Measurements from ENCODE around the gene SORCS1.

The SORCS1 gene

DNA sequence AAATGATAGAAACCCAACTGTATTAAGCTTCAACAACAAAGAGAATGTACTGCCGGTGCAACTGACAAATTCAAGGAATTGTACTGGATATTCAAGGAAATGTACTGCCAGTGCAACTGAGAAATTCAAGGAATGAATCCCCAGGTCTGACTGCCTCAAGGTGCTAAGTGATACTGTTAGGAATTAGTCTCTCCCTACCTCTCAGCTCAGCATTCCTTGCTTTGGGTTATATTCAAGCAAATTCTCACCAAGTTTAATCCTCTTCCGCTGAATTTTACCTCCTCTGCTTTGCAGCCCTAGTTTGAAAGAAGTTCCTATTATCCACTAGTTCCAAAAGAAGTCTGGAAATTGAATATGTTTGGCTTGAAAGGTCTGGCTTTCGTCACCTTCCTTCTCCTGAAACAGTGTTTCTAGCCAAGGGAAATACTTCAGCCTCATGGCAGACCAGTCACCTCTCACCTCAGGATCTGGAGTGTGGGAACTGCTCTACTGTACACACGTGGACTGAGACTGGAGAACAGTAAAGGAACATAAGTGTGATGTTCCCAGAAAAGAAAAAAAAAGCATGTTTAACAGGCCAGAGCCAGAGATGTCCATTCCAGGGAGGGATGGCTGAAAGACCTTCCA is 60.4 kb downstream of the SORCS1 start:
- DNase-seq (ENCODE audit: low read depth in 3 of 3) = no peak

DNA sequence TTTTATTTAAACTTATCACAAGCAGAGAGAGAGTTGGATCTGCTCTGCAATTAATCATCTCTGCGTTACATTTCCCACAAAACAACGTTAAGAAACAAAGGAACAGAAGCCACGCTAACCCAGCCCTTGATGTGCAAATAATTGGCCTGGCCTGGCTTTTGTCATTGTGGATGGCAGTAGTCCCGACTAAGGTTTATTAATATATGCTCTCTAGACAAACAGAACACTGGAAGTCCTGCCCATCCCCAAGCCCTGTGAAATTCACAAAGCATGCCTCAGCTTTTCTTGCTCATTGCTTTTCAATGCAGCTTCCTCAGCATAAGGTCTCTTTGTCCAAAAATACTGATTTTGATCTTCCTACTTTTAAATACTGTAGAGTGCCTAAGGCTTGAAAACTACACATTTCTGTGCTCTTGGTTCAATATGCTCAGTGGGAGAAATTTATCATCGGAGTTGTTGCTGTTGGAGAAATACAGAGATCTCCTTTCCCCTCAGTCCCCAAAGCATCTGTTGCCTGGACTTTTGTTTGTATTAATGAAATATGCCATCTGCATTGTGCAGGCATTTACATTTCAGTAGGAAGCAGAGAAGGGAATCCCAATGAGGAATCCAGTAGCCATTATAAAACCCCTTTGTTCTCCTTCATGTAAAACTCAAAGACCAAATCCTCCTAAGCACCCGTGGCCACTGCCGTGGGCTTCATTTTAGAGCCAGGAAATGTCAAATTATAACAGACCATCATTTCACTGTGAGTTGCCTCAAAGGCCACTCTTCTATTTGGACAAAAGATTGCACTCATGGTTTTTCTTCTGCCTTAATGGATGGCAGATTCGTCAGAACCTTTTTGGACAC is 61.1 kb downstream of the SORCS1 start:
- DNase-seq (ENCODE audit: low read depth in 3 of 3) = no peak

DNA sequence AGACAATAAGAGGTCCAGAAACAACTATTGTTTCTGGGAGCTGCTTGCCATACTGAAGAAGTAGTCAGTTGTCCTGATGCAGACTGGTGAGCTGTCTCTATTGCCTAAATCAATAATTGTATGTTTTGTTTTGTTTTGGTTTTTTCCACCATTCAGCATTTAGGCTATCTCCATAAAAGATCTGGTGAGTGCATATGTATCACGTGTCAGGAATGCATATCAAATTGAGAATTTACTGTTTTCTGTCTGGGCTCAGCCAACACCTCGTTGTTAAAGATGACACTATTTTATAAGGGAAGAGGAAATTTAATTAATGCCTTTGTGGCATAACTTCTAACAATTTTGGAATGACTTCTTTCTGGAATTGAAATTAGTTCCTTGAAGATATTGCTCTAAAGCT is 66.2 kb downstream of the SORCS1 start:
- DNase-seq (ENCODE audit: low read depth in 3 of 3) = no peak

DNA sequence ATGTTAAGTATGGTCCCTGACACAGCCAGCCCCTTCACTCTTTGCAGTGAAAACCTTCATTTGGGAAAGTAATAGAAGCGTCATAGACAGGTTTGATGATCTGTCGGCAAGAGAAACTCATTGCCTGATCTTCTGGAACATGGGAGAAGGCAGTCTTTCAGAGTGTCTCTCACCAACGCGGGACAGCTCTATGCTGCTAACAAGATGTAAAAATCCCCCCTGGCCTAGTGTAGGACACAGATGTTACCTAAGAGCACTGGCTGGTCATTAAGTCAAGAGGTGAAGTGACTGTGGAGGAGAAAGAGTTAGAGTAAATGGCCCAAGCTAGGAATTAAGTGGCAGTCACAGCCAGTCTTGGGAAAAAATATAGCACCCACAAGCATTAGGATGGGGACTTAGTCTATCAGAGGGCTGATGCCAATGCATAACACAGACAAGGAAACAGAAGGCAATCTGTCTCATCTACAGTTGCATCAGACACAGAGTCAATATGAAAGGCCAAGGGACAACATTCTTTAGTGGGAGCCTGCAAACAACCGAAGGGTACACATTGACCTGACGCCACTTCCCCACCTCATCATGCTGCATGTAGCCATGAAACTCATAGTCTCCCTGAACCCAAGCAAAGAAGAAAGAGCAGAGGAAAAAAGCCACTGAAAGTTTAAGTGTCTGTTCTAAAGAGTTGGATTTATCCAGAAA is 69.5 kb downstream of the SORCS1 start:
- no peak for DNase-seq (ENCODE audit: low read depth in 3 of 3)

DNA sequence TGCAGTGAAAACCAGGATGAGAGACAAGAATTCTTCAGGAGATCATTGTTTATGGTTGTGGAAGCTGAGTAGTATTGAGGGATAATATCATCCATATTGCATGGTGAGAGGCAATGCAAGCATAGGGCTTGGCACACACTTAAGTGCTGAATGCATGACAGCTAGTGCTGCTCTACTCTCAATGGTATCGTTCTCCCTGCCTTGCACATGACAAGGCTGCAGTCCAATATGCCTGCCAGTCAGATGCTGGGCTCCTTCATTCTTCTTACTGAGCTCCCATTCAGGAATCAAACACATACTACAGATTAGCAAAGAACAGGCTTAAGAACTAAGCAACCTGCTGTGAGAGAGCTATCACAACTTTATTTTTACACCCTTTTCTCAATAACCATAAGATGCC is 72.2 kb downstream of the SORCS1 start:
- no peak for DNase-seq (ENCODE audit: low read depth in 3 of 3)

DNA sequence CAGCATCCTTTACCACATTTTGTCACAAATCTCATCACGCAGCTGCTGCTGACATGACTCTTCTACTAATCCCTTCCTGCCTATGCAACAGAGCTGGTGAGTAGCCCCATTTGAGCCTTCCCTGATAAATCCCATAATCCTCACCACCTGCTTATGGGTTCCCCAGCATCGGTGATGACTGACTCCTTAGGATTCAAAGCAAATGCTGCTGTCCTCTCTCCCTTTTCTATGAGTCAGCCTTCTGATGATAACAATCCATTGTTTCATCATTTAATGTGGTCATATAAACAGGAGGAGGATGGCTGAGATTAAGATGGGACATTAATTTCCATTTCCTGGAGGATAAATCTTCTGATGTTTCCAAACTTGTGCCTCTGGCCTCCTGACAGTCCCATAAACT is 73.4 kb downstream of the SORCS1 start:
- DNase-seq (ENCODE audit: low read depth in 3 of 3) = no peak

DNA sequence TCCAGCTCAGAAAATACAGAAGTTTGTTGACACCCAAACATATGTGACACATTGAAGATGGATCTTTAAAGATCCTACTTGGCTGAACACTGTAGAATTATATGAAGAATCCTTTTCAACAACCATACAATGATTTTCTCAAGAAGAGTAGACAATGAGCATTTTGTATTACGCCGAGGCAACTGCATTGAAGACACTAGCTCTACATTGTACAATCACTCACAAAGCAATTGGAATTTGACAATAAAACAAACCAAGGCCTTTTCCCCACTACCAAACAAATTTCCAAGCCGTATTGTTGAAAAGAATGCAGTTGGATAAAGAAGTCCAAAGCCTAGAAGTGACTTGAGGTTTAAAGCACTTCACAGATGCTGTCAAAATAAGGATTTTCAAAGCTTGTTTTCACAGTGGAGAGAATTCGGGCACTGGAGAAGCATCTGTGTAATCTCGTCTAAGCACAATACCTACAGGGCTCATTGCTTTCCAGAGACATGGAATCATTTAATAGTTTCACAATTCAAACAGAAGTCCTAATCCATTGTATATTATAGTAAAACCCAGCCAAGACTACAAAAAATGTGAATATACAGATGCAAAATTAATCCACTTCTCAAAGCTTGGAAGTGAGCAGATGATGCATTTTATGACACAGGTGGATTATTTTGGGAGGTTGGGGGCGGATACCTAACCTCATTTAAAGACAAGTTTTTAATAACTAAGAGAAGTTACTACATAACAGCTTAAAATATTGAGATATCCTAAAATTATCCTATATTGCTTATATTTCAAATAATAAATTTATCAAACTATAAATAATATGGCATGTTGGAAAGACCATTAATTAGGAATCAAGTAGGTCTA is 78.6 kb downstream of the SORCS1 start:
- DNase-seq (ENCODE audit: low read depth in 3 of 3) = no peak

DNA sequence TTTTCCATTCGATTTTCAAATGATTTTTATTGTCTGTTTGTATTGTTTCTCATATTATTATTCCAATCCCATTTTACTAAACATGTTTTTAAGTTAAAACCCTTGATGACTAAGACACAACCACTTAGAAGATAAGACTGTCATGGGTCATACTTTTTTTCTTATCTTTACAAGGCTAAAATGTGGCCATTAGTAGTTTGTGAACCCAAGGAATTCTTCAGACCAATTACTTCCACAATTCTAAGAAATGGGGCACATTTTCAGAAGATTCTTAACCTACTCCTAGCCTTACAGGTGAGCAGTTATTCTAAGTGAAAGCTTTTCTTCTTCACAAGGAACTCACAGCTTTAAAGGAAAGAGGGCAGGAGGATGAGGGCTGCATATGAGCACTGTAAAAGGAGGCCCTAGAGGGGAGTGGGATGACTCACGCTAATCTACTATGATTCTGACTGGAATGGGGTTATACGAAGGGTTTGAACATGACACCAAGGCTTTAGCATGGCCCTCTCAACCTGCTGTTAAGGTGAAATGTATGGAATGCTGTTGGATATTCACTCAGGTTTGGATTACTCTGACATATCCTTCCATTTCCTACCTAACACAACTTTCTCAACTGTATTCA is 81.0 kb downstream of the SORCS1 start:
- no peak for DNase-seq (ENCODE audit: low read depth in 3 of 3)

DNA sequence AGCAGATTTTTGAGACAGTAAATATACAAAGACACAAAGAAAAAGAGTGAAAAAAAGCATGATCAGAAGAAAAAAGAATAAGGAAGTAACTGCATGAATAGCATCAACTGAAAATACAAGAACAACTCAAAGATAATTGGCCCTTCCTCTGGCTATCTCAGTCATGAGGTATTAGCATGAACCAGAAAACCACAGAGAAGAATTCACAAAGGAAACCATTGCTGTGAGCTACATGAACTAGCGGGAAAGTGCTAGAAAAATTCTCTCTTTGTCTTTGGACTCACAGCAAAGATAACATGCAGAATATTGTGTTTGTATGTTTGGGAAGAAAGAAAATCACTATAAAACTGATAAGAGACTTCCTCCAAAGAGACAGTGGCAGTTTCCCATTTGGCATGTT is 82.9 kb downstream of the SORCS1 start:
- DNase-seq (ENCODE audit: low read depth in 3 of 3) = no peak

DNA sequence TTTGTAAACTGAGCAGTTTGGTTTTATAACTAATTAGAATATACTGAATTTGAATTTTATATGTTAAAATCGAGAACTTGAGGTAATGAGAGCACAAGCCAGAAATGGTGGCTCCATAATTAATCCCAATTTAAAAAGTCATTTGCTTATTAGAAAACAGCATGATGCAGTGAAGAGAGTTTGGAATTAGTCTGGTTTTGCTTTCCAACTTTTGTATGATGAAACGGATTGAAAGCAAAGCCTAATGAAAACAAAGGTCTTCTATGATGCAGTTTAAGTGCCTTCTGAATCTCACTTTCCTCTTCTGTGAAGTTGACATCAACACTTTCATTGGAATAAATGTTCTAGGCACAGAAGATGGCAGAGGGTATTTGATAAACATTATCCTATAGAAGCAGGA is 89.4 kb downstream of the SORCS1 start:
- no peak for DNase-seq (ENCODE audit: low read depth in 3 of 3)

DNA sequence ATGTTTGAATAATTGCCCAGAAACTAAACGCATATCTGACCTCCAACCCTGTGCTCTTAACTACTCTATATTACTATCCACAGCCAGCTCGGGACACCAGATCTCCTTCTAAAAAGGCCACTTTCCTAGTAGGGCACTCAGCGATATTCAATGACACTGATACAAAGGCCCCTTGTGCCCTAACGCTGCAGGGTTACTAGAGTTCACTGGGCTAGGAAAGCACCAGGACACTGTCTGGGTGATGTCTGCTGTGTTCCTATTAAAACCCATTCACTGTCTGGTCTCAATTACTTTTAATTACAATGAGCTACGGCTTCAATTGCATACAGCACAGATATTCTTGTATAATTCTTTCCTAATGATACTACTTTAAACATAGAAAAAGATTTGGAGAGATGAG is 91.7 kb downstream of the SORCS1 start:
- no peak for DNase-seq (ENCODE audit: low read depth in 3 of 3)

DNA sequence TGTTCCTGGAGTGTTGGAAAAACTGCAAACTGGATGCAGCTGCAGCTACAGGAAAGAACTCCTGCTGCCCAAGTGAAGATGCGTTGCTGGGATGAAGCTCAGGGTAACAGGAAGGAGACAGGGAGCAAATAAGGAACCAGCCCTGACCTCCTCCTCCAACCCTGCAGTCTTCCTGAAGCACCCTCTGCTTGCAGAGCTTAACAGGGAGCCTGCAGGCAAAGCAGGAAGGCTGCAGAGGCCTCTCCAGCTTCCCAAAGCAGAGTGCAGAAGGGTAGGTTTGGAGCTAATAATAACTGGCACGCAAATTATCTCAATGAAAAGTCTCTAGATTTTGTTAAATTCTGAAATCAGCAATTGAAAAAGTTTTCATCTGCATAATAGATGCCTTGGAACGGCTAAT is 92.5 kb downstream of the SORCS1 start:
- DNase-seq (ENCODE audit: low read depth in 3 of 3) = no peak

DNA sequence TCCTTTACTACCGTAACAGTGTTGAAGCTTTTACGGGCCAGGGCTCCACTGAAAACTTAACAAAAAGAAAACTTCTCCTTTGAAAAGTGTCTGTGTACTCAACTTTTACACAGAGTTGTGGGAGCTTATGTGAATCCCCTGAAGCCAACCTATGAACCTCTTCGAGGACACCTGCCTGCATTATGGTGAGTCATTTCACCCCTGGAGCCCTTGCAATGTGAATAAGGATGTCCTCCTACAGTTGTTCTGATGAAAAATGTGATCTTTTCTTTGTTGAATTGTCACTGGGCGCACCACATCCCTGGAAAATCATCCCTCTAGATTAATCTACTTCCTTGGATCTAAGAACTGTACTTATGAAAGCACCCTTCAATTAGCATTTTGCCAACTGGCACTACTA is 93.2 kb downstream of the SORCS1 start:
- DNase-seq (ENCODE audit: low read depth in 3 of 3) = no peak

DNA sequence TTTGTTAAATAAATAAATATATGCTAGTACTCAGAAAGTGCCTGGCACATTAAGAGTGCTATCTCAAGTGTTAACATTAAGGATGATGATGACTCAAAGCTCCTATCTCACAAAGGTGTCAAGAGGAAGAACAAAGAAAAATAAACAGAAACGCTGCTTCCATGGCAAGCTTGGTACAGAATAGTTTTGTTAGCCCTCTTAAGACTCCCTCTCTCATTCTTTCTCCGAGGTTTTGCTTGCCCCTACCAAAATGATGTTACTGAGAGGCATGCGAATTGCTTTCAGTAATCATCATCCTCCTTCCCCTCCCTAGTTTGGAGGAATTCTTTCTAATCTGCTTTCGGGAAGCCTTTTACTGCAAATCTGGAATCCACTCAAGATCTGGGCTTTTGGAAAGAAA is 96.7 kb downstream of the SORCS1 start:
- no peak for DNase-seq (ENCODE audit: low read depth in 3 of 3)

DNA sequence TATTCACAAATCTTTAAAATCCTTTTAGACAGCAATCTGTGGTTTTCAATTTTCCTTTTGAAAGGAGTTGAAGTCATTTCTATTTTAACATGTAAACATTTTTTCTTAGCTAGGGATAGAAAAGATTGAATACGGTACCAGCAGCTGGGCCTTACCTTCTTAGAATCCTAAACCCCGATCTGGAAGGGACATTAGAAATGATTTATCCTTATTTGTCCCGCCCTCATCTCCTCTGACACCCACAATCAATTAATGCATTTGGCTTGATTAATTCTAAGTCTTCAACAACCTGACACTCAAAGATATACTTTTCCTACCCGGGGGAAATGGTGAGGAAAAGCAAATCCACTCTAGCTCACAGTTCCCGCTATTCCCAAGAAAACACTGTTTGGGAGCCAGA is 100.4 kb downstream of the SORCS1 start:
- no peak for DNase-seq (ENCODE audit: low read depth in 3 of 3)

DNA sequence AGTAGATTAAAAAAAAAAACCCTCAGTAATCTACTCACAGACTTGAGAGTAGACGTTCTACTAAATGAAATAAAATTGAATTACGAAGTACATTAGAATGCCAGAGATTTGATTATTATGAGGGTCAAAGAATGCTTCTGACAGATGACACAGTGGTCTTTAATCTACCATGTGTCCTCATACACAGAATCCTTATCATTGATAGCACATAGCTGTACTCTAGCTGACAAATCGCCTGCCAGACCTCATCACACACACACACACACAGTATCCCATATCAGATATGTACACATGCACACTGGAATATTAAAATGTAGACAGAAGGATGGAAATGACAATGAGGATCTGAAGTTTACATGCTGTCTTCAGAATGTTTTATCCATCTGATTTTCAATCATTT is 104.6 kb downstream of the SORCS1 start:
- DNase-seq (ENCODE audit: low read depth in 3 of 3) = no peak

DNA sequence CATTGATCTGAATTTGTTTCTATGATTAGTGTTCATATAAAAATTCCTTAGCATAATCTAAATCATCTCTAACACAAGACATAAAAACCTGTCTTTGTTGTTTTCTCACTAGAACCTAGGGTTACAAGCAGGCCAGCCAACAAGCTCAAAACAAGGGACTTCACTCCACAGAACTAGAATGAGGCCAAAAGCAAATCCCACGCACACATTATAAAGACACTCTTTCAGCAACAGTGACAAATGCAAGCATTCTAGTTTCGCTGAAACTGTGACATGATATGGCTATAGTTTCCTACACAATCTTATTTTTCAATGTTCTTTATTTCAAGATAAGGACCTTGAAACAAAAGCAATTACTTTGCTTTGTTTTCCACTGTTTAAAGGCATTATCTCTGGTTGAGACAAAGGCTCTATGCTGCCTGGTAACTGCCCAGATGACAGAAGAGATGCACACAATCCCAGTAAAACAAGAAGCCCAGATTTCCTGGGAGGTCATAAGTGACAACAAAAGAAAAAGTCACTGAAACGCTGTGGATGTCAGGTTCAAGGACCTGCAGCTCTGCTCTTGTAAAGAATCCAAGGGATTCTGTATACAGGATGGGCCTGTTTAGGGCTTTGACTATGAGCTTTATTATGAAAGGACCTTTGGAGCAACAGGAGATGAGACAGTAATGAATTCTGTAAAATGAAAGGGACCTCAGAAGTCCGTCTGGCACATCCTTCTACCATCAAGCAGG is 105.3 kb downstream of the SORCS1 start:
- DNase-seq (ENCODE audit: low read depth in 3 of 3) = no peak

DNA sequence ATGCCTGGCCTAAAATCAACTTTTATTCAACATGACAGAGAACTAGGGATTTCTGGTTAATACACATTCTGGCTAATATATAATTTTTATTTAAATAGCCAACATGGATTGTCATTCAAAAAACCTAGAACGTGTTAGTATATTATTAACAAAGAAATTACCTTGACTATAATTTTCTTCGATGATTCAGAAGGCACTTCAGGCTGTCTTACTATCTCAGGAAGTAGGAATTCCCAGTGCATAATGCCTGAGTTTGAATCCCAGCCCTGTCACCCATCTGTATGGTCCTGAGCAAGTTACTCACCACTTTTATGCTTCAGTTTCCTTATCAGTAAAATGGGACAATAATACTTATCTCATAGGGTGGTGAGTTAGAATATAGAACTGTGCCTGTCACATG is 106.2 kb downstream of the SORCS1 start:
- no peak for DNase-seq (ENCODE audit: low read depth in 3 of 3)

DNA sequence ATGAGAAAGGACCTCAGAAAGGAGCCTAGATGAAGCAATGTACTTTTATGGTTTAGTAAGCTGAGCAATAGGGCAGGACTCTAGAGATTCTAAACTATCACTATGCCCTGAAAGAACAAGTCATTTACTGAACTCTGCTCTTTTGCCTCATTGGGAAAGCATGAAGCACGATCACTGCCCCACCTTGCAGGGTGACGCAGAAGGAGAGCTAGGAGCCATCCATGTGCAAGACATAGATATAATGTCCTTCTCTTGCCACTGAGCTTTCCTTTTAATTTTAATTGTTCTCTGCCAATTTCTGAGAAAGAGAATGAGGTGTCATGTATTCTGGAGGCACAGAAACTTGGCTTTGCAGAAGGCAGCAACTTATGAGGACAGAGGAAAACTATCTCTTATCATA is 108.3 kb downstream of the SORCS1 start:
- DNase-seq (ENCODE audit: low read depth in 3 of 3) = no peak

DNA sequence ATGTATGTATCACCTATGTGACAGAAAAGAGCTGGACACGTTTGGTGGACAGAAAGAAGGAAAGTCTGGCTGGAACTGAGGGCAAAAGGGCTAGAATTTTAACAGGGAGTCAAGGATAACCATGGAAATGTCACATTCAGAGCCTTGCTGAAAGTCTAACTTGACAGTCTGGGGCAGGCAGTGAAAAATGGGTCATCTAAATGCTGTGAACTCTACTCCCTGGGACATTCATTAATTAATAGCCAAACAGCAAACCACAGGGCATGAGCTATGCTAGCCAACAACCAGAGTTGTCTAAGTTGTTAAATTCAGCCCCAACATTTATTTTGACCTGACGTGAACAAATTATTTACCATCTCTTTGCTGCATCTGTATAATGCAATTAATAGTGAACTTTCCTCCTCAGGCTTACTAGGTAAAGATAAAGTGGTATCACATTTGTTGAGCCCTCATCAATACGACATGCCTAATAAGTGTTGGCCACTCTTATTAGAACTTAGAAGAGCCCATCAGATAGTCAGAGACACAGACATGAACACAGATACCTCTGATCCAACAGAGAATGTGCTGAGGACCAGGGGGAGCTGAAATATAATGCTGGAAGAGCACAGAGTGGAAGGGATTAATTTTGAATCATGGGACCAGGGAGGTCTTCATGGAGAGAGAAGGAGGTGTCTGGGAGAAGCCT is 109.9 kb downstream of the SORCS1 start:
- no peak for DNase-seq (ENCODE audit: low read depth in 3 of 3)
